ENCODE results near the gene KIF26B. TPM values are rescaled to one million over a fixed set of nuclear protein-coding genes. Genes with fewer than 3 reads are reported as not detected.
"Not testable (repeated sequence)": the region's sequence is repeated elsewhere in the genome, so short reads cannot be mapped to it uniquely, and the experiment has no call there.

The KIF26B gene
- total and polyA plus RNA-seq, 3 experiments from 2014 or later, result 0.11 to 0.16 TPM; not detected in 1

- no peaks in the 10 kb centered on the region for H3K9me3 ChIP-seq (ENCODE audit: low read length)
- Mint-ChIP-seq H3K36me3 (no peaks in the 10 kb centered on the region), H3K9me3 (peaks cover 0 to 2% (median 0%) of the 10 kb centered on the region in 5 donors), H3K4me1 (peaks cover 7 to 12% (median 12%) of the 10 kb centered on the region in 3 donors), H3K4me3 (peak overlapping the region in 6 of 7 donors; percentile 65 to 84 (median 73)), H3K27me3 (peaks cover 2 to 10% of the 10 kb centered on the region in 2 donors), H3K27ac (peak overlapping the region in 3 of 8 donors; percentile 23 to 85 (median 44))
- POLR2A ChIA-PET, result no interaction called here
- no peak overlapping the region for H3K27ac ChIP-seq (ENCODE audit: low read depth, low read length)
- H3K4me1 ChIP-seq (ENCODE audit: insufficient read depth, low read length), result peaks cover 4% of the 10 kb centered on the region
- CTCF ChIA-PET, result interaction anchor here (0.9 kb wide), 1 partner anchor 17 kb away, joined by 3 read pairs; no protein-coding TSS in a partner anchor
- no peaks in the 10 kb centered on the region for H3K27me3 ChIP-seq (ENCODE audit: insufficient read depth, low read length, poor library complexity, severe bottlenecking)
- H3K4me3 ChIP-seq (ENCODE audit: low read length), result peak overlapping the region; percentile 60
- H3K36me3 ChIP-seq (ENCODE audit: insufficient read depth, low read length), result no peaks in the 10 kb centered on the region
- no peak for DNase-seq
These were observed 156.1 kb downstream of the KIF26B start for GRCh38 chr1:245310571-245311531.

GRCh38 chr1:245311887-245312536 lies 157.2 kb downstream of the KIF26B start:
- Histone ChIP-seq H3K4me3 (ENCODE audit: low read length) (no peak overlapping the region), H3K4me1 (ENCODE audit: insufficient read depth, low read length) (peaks cover 4% of the 10 kb centered on the region), H3K36me3 (ENCODE audit: insufficient read depth, low read length) (no peaks in the 10 kb centered on the region), H3K27me3 (ENCODE audit: insufficient read depth, low read length, poor library complexity, severe bottlenecking) (no peaks in the 10 kb centered on the region), H3K27ac (ENCODE audit: low read depth, low read length) (no peak overlapping the region), H3K9me3 (ENCODE audit: low read length) (no peaks in the 10 kb centered on the region)
- Mint-ChIP-seq H3K36me3 (no peaks in the 10 kb centered on the region), H3K27me3 (peaks cover 2 to 7% of the 10 kb centered on the region in 2 donors), H3K4me3 (peak overlapping the region in 1 of 7 donors; percentile 68), H3K27ac (no peak overlapping the region), H3K4me1 (peaks cover 7 to 12% (median 12%) of the 10 kb centered on the region in 3 donors), H3K9me3 (peaks cover 0 to 2% (median 0%) of the 10 kb centered on the region in 5 donors)
- CTCF ChIA-PET, result no interaction called here
- DNase-seq, result no peak
- POLR2A ChIA-PET, result no interaction called here

- H3K27me3 Mint-ChIP-seq, result peaks cover 0 to 7% of the 10 kb centered on the region in 2 donors
- peaks cover 0 to 2% (median 0%) of the 10 kb centered on the region in 5 donors for H3K9me3 Mint-ChIP-seq
- DNase-seq, result no peak
- ChIA-PET CTCF (no interaction called here), POLR2A (no interaction called here)
- no peak overlapping the region for H3K4me3 ChIP-seq (ENCODE audit: low read length)
- no peak overlapping the region for H3K27ac ChIP-seq (ENCODE audit: low read depth, low read length)
- H3K27ac Mint-ChIP-seq, result no peak overlapping the region
- H3K27me3 ChIP-seq (ENCODE audit: insufficient read depth, low read length, poor library complexity, severe bottlenecking), result no peaks in the 10 kb centered on the region
- H3K36me3 Mint-ChIP-seq, result no peaks in the 10 kb centered on the region
- no peaks in the 10 kb centered on the region for H3K36me3 ChIP-seq (ENCODE audit: insufficient read depth, low read length)
- no peaks in the 10 kb centered on the region for H3K9me3 ChIP-seq (ENCODE audit: low read length)
- peaks cover 7 to 12% (median 12%) of the 10 kb centered on the region in 3 donors for H3K4me1 Mint-ChIP-seq
- no peak overlapping the region for H3K4me3 Mint-ChIP-seq
- H3K4me1 ChIP-seq (ENCODE audit: insufficient read depth, low read length), result peaks cover 4% of the 10 kb centered on the region
These were observed 158.8 kb downstream of the KIF26B start for GRCh38 chr1:245313576-245313975.

GRCh38 chr1:245316784-245317183 lies 162.0 kb downstream of the KIF26B start:
- ChIA-PET CTCF (no interaction called here), POLR2A (no interaction called here)
- Mint-ChIP-seq H3K4me1 (no peaks in the 10 kb centered on the region), H3K4me3 (no peak overlapping the region), H3K9me3 (peaks cover 0 to 2% (median 0%) of the 10 kb centered on the region in 5 donors), H3K27me3 (no peaks in the 10 kb centered on the region), H3K36me3 (no peaks in the 10 kb centered on the region), H3K27ac (peak overlapping the region in 1 of 8 donors; percentile 47)
- Histone ChIP-seq H3K27me3 (ENCODE audit: insufficient read depth, low read length, poor library complexity, severe bottlenecking) (no peaks in the 10 kb centered on the region), H3K36me3 (ENCODE audit: insufficient read depth, low read length) (no peaks in the 10 kb centered on the region), H3K4me3 (ENCODE audit: low read length) (no peak overlapping the region), H3K27ac (ENCODE audit: low read depth, low read length) (no peak overlapping the region), H3K9me3 (ENCODE audit: low read length) (no peaks in the 10 kb centered on the region), H3K4me1 (ENCODE audit: insufficient read depth, low read length) (no peaks in the 10 kb centered on the region)
- DNase-seq, result no peak

GRCh38 chr1:245317217-245317616 lies 162.4 kb downstream of the KIF26B start:
- Histone ChIP-seq H3K4me1 (ENCODE audit: insufficient read depth, low read length) (no peaks in the 10 kb centered on the region), H3K27me3 (ENCODE audit: insufficient read depth, low read length, poor library complexity, severe bottlenecking) (no peaks in the 10 kb centered on the region), H3K9me3 (ENCODE audit: low read length) (no peaks in the 10 kb centered on the region), H3K36me3 (ENCODE audit: insufficient read depth, low read length) (no peaks in the 10 kb centered on the region), H3K4me3 (ENCODE audit: low read length) (no peak overlapping the region), H3K27ac (ENCODE audit: low read depth, low read length) (no peak overlapping the region)
- ChIA-PET POLR2A (no interaction called here), CTCF (no interaction called here)
- no peak for DNase-seq
- H3K27me3 Mint-ChIP-seq, result no peaks in the 10 kb centered on the region
- H3K4me1 Mint-ChIP-seq, result no peaks in the 10 kb centered on the region
- peaks cover 0 to 2% (median 0%) of the 10 kb centered on the region in 5 donors for H3K9me3 Mint-ChIP-seq
- no peaks in the 10 kb centered on the region for H3K36me3 Mint-ChIP-seq
- H3K27ac Mint-ChIP-seq, result no peak overlapping the region
- H3K4me3 Mint-ChIP-seq, result no peak overlapping the region

GRCh38 chr1:245319094-245319493 lies 164.3 kb downstream of the KIF26B start:
- no peaks in the 10 kb centered on the region for H3K27me3 Mint-ChIP-seq
- no peak overlapping the region for H3K4me3 Mint-ChIP-seq

GRCh38 chr1:245322673-245323072 lies 167.9 kb downstream of the KIF26B start:
- Histone ChIP-seq H3K9me3 (ENCODE audit: low read length) (no peaks in the 10 kb centered on the region), H3K27ac (ENCODE audit: low read depth, low read length) (no peak overlapping the region), H3K4me1 (ENCODE audit: insufficient read depth, low read length) (no peaks in the 10 kb centered on the region), H3K27me3 (ENCODE audit: insufficient read depth, low read length, poor library complexity, severe bottlenecking) (no peaks in the 10 kb centered on the region), H3K36me3 (ENCODE audit: insufficient read depth, low read length) (no peaks in the 10 kb centered on the region), H3K4me3 (ENCODE audit: low read length) (no peak overlapping the region)
- POLR2A ChIA-PET, result no interaction called here
- Mint-ChIP-seq H3K27me3 (peaks cover 0 to 4% of the 10 kb centered on the region in 2 donors), H3K9me3 (peaks cover 0 to 2% (median 0%) of the 10 kb centered on the region in 5 donors), H3K36me3 (peaks cover 0 to 1% (median 0%) of the 10 kb centered on the region in 3 donors), H3K4me3 (no peak overlapping the region), H3K4me1 (no peaks in the 10 kb centered on the region), H3K27ac (no peak overlapping the region)
- CTCF ChIA-PET, result no interaction called here
- DNase-seq, result no peak

More at GRCh38 chr1:245319094-245319493, 164.3 kb downstream of the KIF26B start:
- H3K27ac ChIP-seq (ENCODE audit: low read depth, low read length), result no peak overlapping the region
- ChIA-PET CTCF (no interaction called here), POLR2A (no interaction called here)
- no peaks in the 10 kb centered on the region for H3K4me1 Mint-ChIP-seq
- DNase-seq, result no peak
- no peaks in the 10 kb centered on the region for H3K4me1 ChIP-seq (ENCODE audit: insufficient read depth, low read length)
- no peak overlapping the region for H3K4me3 ChIP-seq (ENCODE audit: low read length)
- H3K27me3 ChIP-seq (ENCODE audit: insufficient read depth, low read length, poor library complexity, severe bottlenecking), result no peaks in the 10 kb centered on the region
- peaks cover 0 to 1% (median 0%) of the 10 kb centered on the region in 3 donors for H3K36me3 Mint-ChIP-seq
- H3K27ac Mint-ChIP-seq, result no peak overlapping the region
- no peaks in the 10 kb centered on the region for H3K9me3 ChIP-seq (ENCODE audit: low read length)
- peaks cover 0 to 2% (median 0%) of the 10 kb centered on the region in 5 donors for H3K9me3 Mint-ChIP-seq
- no peaks in the 10 kb centered on the region for H3K36me3 ChIP-seq (ENCODE audit: insufficient read depth, low read length)

- H3K4me3 ChIP-seq (ENCODE audit: low read length); H3K27ac Mint-ChIP-seq; H3K36me3 ChIP-seq (ENCODE audit: insufficient read depth, low read length); H3K4me1 ChIP-seq (ENCODE audit: insufficient read depth, low read length); H3K27me3 ChIP-seq (ENCODE audit: insufficient read depth, low read length, poor library complexity, severe bottlenecking); H3K9me3 Mint-ChIP-seq; H3K27me3 Mint-ChIP-seq; POLR2A ChIA-PET; H3K4me1 Mint-ChIP-seq; DNase-seq; H3K36me3 Mint-ChIP-seq; H3K9me3 ChIP-seq (ENCODE audit: low read length); H3K4me3 Mint-ChIP-seq; CTCF ChIA-PET; H3K27ac ChIP-seq (ENCODE audit: low read depth, low read length): not testable (repeated sequence)
These were observed 169.0 kb downstream of the KIF26B start for GRCh38 chr1:245323765-245324164.
